GM10266 (cell line): ENCODE measurements around the gene NPBWR2.
"Not testable (repeated sequence)": the region's sequence is repeated elsewhere in the genome, so short reads cannot be mapped to it uniquely, and the experiment has no call there.

Experiments
- DNase-seq: peaks from one replicate; pipeline ENCODE4 v3.0.0; 2012; ENCODE audit errors: extremely low spot score
- TF ChIP-seq, protein P1 (sequence below): IDR thresholded peaks from 2 replicates; pipeline ENCODE4 v1.5.1; 2012; ENCODE audit warnings: mild to moderate bottlenecking, low read depth; ENCODE audit not compliant: control insufficient read depth, insufficient read depth; ENCODE audit errors: missing control alignments

NPBWR2 gene

DNA sequence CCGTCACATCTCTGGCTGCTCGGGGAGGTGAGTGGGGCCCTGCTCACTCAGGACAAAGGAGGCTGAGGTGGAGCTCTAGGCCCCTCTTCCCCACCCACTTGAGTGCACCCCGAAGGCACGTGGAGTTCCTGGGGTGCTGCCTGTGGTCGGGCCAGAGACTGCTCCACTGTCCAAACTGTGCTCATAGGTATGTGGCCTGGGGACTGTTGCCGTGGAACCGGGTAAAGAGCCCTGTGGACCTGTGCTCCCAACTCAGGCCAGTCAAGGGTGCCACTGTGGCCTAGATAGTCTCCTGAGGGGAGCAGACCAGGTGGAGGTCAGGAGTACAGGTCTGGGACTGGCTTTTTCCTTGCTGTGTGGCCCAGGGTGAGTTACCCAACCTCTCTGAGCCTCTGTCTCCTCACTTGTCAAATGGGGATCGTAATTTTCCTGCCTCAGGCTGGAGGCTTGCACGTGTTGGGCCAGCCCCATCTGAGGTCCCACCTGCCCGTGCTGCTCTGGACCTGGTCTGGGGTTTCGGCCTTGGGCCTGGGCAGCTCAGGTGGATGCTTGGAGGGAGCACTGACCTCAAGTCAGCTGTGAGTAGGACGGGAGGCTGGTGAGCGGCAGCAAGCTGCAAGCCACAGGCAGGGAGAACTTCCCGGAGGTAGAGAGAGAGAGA, 12.4 kb upstream of the NPBWR2 start:
- TF ChIP-seq, protein P1, sequence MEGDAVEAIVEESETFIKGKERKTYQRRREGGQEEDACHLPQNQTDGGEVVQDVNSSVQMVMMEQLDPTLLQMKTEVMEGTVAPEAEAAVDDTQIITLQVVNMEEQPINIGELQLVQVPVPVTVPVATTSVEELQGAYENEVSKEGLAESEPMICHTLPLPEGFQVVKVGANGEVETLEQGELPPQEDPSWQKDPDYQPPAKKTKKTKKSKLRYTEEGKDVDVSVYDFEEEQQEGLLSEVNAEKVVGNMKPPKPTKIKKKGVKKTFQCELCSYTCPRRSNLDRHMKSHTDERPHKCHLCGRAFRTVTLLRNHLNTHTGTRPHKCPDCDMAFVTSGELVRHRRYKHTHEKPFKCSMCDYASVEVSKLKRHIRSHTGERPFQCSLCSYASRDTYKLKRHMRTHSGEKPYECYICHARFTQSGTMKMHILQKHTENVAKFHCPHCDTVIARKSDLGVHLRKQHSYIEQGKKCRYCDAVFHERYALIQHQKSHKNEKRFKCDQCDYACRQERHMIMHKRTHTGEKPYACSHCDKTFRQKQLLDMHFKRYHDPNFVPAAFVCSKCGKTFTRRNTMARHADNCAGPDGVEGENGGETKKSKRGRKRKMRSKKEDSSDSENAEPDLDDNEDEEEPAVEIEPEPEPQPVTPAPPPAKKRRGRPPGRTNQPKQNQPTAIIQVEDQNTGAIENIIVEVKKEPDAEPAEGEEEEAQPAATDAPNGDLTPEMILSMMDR: no peak
- no peak for DNase-seq

DNA sequence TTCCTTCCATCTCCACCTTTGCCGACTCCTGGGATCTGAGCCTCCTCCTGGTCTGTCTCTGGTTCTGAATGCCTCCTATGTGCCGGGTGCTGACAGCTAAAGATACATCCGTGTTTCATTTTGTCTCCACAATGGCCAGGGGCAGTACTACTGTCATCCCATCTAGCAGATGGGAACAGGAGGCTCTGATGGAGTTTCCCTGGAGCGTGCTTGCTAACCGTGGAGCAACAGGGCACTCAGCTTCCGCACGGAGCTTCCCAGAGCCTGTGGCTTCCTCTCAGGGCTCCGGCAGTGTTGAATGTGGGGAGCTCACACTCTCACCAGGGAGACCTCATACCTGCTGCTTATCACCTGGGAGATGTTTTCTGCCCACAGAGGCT, 11.9 kb upstream of the NPBWR2 start:
- TF ChIP-seq, protein P1: no peak
- no peak for DNase-seq

DNA sequence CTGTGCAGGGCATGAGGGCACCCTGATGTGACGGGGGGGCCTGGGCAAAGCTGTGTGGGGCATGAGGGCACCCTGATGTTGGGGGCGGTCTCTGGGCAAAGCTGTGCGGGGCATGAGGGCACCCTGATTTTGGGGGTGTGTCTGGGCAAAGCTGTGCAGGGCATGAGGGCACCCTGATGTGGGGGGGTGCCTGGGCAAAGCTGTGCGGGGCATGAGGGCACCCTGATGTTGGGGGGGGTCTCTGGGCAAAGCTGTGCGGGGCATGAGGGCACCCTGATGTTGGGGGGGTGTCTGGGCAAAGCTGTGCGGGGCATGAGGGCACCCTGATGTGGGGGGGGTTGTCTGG, 10.0 kb upstream of the NPBWR2 start:
- DNase-seq: not testable (repeated sequence)

DNA sequence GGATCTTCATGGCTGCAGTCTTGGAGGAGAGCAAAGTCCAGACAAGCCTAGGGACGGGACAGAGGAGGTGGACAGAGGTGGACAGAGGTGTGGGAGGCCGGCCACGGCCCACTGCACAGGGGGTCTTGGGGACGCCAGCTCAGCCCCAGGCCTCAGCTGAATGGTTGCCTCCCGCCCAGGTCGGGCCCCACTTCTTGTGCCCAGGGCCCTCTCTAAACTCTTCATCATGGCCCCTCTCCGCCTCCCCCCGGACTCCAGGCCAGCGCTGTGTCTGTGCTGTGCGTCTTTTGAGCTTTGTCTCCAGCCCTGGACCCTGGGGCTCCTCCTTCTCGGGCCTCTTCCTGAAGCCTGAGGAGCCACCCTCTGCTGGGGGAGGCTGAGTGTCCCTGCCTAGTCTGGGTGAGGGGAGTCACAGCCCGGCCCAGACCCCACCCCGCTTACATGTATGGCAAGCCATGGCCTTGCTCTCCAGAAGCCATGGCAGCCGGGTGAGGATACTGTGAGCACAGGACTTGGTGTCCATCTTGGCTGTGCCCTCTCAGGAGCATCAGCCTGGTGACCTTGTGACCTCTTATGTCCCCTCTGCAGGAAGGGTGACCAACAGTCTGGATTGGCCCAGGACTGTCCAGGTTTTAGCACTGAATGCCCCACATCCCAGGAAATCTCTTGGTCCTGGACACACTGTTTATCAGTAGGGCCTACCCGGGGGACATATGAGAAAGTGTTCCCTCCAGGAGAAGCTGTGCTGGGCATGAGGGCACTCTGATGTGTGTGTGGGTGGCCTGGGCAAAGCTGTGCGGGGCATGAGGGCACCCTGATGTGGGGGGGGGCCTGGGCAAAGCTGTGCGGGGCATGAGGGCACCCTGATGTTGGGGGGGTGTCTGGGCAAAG, 9.4 kb upstream of the NPBWR2 start:
- DNase-seq: no peak
- TF ChIP-seq, protein P1: no peak

- TF ChIP-seq, protein P1: no peak
- DNase-seq: no peak
These were observed 8.7 kb upstream of the NPBWR2 start for GRCh38 chr20:64116016-64116415.

- DNase-seq: no peak
These were observed 8.0 kb upstream of the NPBWR2 start for GRCh38 chr20:64115171-64115911.

GRCh38 chr20:64114356-64114971, 7.1 kb upstream of the NPBWR2 start:
- DNase-seq: no peak
- TF ChIP-seq, protein P1: no peak

More at GRCh38 chr20:64115171-64115911, 8.0 kb upstream of the NPBWR2 start:
- TF ChIP-seq, protein P1: no peak
